Testis (tissue), 2 donors: ENCODE results near the gene FBXO40.

ENCODE experiments used
- CTCF ChIP-seq, 3 experiments: fragments of 450-650 bp in 2 of 3; fragments of 200-600 bp in 1 of 3; sonication (generic) in 1 of 3; IDR thresholded peaks; one replicate each; pipeline ENCODE4 v1.5.1; 2016 to 2019; ENCODE audit warnings: antibody characterized with exemption in 3 of 3, mild to moderate bottlenecking in 2 of 3, moderate library complexity in 1 of 3
- POLR2A ChIP-seq: fragments of 450-650 bp; IDR thresholded peaks from one replicate; pipeline ENCODE4 v1.6.1; 2017; ENCODE audit warnings: antibody characterized with exemption, mild to moderate bottlenecking, moderate library complexity

DNA sequence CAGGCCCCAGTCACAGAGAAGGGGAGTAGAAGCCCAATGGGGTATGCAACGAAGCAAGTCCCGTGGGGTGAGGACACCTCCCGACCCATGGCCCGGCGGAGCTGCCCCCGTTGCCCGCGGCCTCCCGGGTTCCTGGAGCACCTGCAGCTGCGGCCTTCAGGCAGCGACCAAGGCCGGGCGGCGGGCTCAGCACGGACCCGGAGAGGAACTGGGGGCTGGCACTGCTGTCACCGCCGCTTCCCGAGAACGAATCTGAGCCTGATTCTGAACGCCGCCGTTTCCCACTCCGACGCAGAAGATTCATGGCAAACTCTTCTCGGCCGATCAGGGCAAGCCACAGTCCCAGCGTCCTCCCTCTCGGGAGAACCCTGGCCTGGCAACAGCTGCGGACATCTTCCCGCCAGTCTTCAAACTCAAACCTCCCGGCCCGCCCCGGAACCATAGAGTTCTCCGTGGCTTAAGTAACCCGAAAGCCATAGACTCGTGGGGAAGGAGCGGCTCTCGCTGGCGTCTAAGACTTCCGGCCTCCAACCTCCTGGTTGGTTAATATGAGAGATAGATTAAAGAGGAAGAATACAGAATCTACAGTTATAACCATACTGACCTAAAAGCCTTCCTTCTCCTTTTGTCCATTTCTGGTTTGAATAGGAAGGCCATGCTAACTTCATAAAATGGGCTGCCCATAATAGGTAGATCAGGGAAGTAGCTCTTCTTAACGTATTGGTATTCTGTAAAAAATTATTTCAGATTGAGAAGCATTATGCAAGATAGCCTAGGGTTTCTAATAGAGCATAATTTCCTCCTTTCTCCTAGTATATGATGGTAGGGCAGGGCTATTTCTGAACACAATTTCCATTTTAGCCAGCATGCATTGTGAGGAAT, 47.4 kb upstream of the FBXO40 start, which contains the start of gene POLQ:
- TF ChIP-seq CTCF (IDR thresholded peaks at IDR 0.05) (no peak), POLR2A (no peak)
